H4 (cell line): Measurements from ENCODE around the gene PWWP2B. TPM values are rescaled to one million over a fixed set of nuclear protein-coding genes. Genes with fewer than 3 reads are reported as not detected.
"Not testable (repeated sequence)": the region's sequence is repeated elsewhere in the genome, so short reads cannot be mapped to it uniquely, and the experiment has no call there.

Experiments
- DNase-seq: peaks from one replicate; pipeline ENCODE4 v3.0.0-alpha.2; 2015; ENCODE audit warnings: low spot score
- total RNA-seq: library from RNA; depleted of rRNA; stranded (reverse); fragments of >200 nt; shearing (Covaris generic); gene quantifications from 2 replicates; pipeline ENCODE4 v1.2.3, GENCODE V29; 2014

The PWWP2B gene
- total RNA-seq, 1 experiment from 2014 or later = 2.2 TPM

GRCh38 chr10:132431537-132432175, 34.7 kb downstream of the PWWP2B start:
- no peak for DNase-seq

- DNase-seq = no peak
Measured at GRCh38 chr10:132432176-132432540, 35.2 kb downstream of the PWWP2B start.

- DNase-seq = no peak
Measured at GRCh38 chr10:132433671-132434340, 36.8 kb downstream of the PWWP2B start.

GRCh38 chr10:132434405-132435005, 37.5 kb downstream of the PWWP2B start:
- no peak for DNase-seq

- DNase-seq = not testable (repeated sequence)
Measured at GRCh38 chr10:132435320-132435719, 38.3 kb downstream of the PWWP2B start.

GRCh38 chr10:132436096-132436495, 39.1 kb downstream of the PWWP2B start:
- not testable (repeated sequence) for DNase-seq

GRCh38 chr10:132436861-132437410, 39.9 kb downstream of the PWWP2B start:
- no peak for DNase-seq

GRCh38 chr10:132437541-132437950, 40.5 kb downstream of the PWWP2B start:
- no peak for DNase-seq

- DNase-seq = no peak
Measured at GRCh38 chr10:132438091-132439024, 41.4 kb downstream of the PWWP2B start.

GRCh38 chr10:132439025-132439388, 42.0 kb downstream of the PWWP2B start:
- DNase-seq = no peak

GRCh38 chr10:132439424-132440163, 42.6 kb downstream of the PWWP2B start:
- DNase-seq = no peak

- no peak for DNase-seq
Measured at GRCh38 chr10:132440791-132441565, 44.0 kb downstream of the PWWP2B start.

- no peak for DNase-seq
Measured at GRCh38 chr10:132441818-132442524, 45.0 kb downstream of the PWWP2B start.

- DNase-seq = no peak
Measured at GRCh38 chr10:132442636-132443035, 45.6 kb downstream of the PWWP2B start.

GRCh38 chr10:132443605-132443982, 46.6 kb downstream of the PWWP2B start:
- DNase-seq = no peak

- DNase-seq = no peak
Measured at GRCh38 chr10:132443983-132444876, 47.2 kb downstream of the PWWP2B start.

- no peak for DNase-seq
Measured at GRCh38 chr10:132444877-132445351, 47.9 kb downstream of the PWWP2B start.

- no peak for DNase-seq
Measured at GRCh38 chr10:132445516-132446194, 48.7 kb downstream of the PWWP2B start.
